Lung microvascular endothelial cell (primary cell): Measurements from ENCODE around the gene ATOSB. TPM values are rescaled to one million over a fixed set of nuclear protein-coding genes. Genes with fewer than 3 reads are reported as not detected.

Source experiments
- DNase-seq, 2 donors: peaks; one replicate each; pipeline versions ENCODE4 v3.0.0 to v3.0.0-alpha.2; 2010; ENCODE audit warnings: low read depth in 2 of 2
- total RNA-seq: library from RNA; depleted of rRNA; stranded (reverse); fragments of >200 nt; gene quantifications from 2 replicates; pipeline ENCODE4 v1.2.1, GENCODE V29; 2014

ATOSB gene
- total RNA-seq, 1 donor from 2014 or later, result 5.6 TPM

DNA sequence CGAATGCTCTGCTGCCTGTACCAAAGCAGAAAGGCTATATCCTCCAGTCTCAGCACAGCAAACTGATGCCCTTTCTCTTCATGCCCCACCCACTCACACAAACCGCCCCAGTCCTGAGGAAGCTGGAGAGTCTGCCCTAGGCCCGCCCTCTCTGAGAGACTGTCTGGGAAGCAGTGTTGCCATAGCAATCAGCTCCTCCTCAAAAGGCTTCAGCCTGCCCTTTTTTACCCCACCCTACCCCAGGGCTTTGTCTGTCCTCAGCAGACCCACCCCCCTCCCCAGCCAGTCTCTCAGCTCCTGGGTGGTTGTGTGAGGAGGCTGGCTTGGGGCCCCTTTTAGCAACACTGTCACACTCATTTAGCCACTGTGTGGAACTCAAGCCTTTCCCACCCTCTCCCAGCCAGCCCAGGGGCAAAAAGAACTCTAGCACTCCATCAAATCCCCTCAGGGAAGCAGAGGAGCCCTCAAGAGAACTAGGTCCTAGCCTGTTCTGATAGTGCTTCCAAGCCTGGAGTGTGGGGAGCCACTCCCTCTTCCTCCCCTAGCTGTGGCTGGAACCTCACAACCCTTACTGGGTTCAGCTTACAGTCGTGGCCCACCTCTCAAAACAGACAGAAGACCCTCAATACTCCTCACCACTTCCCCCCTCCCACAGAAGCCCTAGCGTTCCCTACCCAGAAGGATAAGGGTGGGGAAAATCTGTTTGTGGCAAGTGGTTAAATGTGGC lies 1.4 kb downstream of the ATOSB start:
- peak in 1 of 2 donors; percentile 97 for DNase-seq

DNA sequence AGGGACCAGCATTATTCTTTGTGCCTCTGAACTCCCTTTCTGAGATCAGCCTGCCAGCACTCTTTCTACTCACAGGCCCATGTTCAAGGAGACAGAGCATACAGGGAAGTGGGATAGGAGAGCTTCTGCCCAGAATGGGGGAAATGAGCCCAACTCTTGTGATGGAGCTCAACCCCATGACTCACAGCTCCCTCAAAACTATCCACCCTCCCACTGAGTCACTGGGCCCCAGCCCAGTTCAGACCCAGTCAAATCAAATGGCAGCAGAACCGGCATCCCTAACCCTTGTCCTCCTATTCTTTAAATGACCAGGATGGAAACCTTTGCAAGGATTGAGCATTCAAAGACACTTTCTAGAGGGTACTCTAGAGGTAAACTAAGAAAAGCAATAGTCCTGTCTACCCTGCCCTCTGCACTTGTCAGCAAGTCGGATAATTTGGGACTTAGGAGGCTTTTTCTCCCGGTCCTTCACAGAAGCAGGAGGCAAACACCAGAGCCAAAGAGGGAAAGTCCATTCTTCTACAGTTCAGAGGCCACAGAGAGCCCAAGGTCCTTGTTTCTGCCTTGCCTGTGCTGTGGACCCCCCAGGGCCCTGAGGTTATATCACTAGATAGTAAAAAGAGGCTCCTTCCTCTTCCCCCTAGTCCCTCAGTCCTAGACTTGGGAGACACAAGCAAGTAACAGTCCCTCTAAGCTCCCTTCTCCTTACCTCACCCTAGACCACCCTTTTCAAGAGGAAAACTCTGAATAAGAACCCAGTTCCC lies 3.2 kb downstream of the ATOSB start:
- DNase-seq, result peak; percentile 31 to 68

DNA sequence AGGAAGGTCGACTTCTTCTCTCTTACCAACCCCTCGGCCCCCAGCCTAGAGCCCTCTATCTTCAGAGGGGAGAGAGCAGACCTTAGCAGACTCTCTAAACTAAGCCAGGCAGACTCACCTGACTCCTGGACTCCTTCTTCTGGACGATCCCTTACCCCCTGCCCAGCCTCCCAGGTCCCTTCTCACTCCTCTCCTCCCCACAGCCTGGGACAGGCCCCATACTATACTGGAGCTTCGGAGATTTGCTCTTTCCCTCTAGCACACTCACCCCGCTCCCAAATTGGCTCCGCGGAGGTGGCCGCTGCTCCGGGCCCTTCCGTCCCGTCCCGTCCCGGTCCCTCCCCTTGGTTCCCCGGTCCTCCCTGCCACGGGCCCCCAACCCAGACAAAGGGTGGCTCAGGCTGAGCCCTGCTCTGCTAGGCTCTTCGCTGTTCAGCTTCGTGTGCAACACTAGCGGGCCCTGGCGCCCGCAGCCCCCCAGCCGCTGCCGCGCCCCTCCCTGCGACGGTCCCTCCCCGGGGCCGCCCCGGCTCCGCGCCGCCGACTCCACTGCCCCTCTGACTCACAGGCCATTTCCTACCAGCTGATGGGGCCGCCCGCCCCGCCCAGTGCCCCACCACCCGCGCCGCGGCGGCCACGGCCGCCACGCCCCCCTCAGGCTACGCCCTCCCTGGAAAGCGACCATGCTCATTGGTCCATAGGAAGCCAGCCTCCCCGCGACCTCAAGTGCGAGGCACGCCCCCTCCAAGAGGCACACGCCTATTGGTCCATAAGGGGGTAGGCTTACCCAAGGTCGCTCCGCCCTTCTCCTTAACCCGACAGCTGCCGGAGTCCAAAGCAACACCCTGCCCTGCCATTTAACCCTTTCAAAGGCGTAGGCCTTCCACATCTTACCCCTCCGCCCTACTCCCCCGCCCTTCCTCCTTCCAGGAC lies 4.4 kb downstream of the ATOSB start:
- peak; percentile 99 for DNase-seq

DNA sequence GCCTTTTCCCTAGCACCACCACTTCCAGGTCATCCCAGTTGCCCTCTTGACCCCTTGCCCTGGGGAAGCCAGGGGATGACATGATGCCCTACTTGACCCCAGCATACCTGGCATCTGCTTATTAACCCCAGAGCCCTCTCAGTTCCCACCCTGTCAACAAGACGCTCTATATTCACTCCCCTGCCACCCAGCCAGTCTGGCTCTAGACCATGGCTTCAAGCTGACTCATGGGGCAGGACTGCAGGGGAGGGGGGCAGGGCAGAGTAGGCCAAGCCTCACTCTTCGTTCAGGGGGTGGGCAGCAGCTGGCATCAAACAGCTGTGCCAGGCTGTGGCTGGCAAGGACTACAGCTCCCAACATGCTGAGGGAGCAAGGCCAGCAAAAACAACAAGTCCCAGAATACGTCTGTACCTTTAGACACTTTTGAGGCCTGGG lies 5.3 kb downstream of the ATOSB start:
- DNase-seq, result peak; percentile 55 to 70

DNA sequence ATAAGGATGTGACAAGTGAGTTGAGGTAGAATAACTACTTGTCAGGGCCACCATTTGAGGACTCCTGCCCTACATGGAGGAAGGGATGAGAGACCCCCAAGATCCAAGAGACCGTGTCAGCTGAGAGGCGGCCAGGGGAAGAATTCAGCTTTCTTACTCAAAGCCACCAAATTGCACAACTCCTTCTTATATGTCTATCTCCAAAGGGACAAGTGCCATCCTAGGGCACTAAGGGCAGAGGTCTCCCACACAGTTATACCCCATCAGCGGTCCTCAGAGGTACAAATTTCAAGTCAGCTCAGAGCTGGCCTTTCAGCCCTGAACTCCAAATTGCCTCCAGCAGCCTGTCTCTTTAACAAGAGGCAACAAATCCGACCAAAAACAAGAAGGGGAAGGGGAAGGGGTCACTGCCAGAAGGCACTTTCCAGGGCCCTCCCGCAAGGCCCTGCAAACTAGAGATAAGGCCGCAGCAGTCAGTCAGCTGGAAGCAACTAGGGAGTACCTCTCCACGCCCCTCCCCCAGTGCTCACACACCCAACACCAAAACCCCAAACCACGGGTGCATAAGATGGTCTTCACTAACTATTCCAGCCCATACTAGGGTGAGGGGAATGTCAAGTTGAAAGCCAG lies 6.6 kb downstream of the ATOSB start:
- DNase-seq, result no peak

DNA sequence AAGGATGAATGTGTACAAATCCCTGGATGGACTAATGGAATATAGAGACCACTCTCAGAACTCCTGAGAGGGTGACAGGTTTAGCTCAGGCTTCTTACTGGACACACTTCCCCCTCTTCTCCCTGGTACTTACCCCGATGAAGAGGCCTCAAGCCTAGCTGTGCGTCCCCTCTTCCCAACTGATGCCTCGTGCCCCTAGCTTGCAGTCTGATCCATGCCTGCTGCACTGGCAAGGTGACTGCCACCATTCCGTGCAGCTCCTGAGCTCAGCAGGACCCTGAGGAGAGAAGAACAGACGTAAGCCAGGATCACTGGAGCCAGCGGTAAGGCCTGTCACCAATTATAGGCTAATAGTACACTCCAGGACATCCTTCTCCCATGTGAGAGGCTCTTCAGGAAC lies 7.2 kb downstream of the ATOSB start:
- DNase-seq, result no peak

DNA sequence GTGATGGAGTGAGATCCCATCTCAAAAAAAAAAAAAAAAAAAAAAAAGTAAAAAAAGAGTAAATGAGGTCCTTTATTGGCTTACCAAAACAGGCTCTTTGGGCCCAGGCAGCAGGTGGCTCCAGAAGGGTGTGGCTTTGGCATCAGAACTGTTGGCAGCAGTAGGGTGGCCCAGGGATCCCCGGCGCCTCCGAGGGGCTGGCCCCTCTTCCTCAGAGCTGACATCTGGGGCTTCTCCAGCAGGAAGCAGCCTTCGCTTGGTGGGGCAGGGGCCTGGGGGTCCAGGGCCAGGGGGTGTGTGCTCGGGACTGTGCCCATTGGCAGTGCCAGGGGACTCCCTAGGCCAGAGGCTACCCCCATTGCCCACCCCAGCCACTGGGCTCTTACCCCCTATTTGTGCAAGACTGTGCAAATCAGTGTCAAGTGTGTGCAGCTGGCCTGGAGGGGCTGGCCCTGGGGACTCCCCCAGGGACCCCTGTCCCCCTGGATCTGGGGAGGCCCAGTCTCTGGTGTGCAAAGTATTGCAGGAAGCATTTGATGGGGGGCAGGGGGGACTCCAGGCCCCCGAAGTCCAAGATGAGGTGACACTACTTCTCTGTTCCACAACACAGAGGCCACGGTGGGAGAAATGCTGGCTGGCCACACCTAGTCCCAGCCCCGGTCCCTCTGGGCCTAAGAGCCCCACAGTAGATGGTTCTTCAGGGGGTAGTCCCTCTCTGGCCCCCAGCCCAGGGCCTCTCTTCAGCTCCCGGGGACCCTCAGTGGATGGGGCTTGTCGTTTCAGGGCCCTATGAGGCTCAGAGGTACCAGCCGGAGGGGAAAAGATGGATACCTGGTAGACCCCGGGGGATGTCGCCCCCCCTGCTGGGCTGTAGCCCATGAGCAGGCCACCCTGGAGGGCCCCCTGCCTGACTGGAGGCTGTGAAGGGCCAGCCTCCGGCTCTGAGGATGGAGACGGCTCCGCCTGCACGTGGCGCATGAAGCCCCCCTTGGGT lies 8.1 kb downstream of the ATOSB start:
- no peak for DNase-seq

DNA sequence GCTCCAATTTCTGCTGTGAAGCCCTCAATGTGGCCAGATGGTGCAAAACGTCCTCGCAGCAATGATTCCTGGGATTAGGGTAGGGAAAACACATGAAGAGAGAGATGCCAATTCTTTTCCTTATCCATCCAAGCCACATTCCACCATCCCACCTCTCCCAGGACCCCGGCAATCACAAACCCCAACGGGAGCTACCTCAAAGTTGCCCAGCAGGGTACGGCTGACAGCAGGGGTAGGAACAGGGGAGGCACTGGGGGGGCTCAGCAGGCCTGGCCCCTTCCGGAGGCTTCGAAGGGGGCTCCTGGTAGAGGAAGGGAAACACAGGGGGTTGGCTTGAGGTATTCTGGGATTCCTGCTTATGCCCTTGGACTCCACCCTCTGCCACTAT lies 9.3 kb downstream of the ATOSB start:
- DNase-seq, result no peak

DNA sequence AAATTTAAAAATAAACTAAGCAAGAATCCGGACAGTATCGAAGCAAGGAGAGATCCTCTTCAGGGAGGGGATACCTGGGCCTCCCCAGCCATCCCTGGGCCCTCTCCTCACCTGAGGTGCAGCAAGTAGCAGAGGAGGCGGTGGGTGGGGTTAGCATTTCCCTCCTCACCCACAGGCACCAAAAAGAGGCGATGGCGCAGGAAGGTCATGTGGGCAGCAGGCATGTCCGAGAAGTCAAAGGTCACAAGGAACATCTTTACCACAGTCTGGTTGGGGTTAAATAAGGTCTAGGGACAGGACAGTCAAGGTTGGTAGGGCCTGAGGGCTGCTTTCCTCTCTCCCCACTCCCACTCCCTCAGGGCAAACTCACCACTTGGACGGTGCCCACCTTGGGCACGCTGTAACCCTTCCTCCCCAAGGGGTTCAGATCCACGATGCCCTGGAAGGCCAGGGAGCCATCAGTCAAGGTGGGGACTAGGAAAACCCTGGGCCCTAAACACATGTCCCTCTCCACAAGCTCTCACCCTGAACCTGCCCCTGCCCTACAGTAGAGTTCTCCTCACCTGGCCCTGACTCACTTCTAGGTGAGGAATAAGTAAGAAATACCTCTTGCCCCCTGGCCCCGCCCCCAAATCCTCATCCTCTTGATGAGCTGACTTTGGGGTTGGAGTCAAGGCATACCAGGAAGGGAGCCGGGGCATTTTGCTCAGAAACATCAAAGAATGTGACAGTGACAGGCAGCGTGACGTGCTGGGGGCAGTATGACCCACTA lies 9.9 kb downstream of the ATOSB start:
- no peak for DNase-seq

DNA sequence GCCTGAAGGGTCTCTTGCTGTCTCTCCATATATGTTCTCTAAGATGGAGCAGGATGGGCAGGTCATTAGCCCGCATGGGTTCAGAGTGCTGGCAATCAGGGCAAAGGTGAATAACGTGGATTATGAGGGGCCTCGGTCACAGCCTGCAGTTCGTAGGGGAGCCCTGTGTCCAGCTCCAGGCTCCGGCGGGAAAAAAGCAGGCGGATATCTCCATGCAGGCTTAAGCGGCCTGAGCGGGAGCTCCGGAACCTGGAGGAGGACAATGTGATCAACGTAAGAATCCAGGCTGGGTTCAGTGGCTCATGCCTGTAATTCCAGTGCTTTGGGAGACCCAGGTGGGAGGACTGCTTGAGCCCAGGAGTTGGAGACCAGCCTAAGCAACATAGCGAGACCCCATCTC lies 10.5 kb downstream of the ATOSB start:
- DNase-seq, result no peak

DNA sequence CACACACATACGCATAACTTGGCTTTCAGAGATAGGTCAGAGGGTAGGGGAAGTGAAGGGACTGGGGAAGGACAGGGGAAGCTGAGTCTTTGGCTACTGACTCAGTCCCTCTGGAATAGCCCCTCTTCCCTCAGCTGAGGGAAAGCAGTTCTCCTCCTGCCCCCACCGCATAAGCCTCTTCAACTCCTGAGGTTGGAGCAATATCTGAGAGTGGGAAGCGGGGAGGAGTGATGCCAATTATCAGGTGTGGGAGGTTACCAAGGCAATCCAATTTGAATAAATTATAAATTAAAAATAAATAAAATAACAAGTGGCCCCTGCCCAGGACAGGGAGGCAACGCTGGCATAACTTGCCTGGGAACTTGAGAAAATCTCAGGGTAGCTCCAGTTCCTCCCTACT lies 11.1 kb downstream of the ATOSB start:
- DNase-seq, result no peak

DNA sequence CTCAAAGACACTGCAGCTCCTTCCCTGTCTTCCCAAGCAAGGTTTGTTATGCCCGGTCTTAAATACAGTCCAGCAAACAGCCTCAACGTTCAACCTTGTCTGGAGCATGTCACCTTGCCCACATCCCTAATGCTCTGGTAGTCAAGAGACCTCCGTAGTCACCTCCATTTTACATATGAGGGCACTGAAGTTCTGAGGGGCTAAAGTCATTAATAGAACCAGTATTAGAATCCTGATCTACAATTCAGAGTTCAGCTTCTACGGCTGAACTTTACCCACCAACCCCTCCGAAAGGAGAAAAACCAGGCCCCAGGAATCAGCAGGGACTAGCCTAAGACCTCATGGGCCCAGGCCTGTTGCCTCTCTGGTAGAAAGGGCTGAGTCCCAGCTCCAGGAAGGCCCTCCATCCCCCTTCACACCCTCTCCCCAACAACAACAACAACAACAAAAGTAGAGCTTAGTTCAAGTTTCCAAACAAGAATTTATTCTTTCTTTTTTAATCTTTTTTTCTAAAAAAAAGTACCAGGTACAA lies 11.9 kb downstream of the ATOSB start:
- no peak for DNase-seq

DNA sequence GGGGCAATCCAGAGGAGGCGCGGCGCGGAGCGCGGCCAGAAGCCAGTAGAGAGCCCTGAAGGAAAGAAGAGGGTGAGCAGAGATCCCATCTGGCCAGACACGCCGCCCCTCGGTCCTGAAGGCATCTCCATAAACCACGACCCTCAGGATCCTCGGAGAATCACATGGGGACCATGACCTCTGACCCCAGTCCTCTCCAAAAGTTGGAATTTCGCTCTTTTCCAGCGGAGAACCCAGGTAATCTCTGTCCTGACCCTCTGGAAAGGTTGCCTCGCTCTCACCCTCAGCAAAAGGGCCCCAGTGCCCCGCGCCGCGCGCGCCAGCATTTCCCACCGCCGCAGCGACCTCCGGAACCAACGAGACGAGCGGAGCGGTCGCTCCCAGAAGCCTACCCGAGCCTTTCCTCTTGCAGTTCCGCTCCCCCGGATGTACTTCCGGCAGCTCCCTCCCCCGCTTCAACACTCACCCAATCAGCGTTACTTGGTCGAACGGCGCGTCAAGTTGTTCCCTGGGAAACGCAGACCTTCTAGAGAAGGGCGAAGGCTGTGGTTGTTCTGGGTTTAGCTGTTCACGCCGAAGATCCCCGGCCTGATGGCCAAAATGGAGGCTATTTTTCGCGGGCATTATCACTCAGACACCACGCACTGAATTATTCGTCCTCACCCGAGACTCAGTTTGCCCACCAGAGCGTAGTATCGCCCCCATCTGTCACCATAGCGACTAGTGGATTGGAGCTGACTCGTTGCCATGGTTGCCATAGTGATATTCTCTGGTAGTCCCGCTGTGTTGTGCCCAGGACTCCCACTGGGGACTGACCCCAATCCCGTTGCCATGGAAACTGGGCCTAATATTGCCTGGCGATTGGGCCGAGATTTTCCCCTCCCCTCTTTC lies 12.6 kb downstream of the ATOSB start, which contains the start of gene STOML2:
STOML2 (minus strand) TSS at position 363 of the 891 bp plus-strand sequence; CDS start at position 326, 37 bp downstream.
- peak; percentile 97 to 98 for DNase-seq

DNA sequence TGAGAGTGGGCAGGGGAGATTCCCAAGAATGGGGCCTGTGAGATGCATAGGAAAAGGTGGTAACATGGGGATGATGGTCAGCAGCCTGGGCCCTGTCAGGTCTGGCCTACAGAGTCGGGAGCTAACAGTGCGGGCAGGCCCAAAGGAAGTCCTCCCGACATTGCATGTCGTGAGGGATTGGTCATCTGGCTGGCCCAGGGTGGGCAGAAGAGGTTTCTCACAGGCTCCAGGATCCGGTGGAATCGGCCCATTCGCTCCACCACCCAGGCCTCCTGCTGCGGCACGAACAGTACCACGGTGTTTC lies 13.2 kb downstream of the ATOSB start:
- DNase-seq, result peak; percentile 38 to 40

DNA sequence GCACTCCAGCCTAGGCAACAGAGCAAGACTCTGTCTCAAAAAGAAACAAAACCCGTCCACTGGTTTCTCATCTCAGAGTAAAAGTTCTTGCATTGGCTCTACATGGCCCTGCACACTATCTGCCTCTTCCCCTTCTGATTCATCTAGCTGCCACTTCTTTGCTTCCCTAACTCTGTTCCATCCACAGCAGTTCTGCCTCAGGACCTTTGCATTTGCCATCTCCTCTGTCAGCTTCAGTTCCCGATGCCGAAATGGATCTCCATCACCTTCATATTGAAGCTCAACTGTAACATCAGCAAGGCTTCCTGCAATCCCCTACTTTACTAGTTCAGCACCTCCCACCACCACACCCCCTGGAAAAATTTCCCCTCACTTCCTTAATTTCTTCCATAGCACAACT lies 18.1 kb downstream of the ATOSB start:
- DNase-seq, result no peak

DNA sequence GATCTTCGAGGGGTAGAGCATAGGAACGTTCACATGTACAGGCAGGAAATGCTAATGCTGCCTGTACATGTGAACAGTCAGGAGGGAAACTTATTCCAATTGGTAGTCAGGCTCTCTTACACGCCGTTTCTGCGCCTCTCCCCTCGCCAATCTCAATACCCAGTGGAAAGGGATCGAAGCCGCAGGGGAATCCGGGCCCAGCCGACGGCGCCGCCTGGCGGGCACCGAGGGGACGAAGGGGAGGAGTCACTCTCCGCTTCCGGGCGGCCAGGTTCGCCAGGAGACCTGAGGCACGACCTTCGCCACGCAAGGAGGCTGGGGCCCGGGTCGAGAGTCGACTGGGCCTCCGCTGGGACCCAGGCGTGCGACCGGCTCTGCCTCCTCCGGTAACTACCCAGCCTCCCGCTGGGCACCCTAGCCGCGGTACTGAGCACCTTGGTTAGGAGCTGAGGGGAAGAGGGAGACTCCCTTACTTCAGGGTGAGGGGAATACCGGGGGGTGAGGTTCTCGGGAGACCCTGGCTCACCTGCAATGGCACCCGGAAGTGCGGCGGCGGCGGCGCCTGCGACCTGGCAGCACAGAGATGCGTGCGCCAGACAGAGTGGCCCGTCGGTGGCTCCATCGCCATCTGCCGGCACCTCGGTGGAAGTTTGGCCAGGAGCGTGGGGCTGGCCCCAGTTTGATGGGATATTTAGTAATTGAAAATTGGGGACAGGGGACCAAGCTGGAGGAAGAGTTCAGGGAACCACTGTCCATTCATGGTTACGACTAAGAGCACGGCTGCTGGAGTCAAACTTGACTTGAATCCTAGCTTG lies 19.4 kb downstream of the ATOSB start, which contains the start of gene PIGO:
PIGO (minus strand) TSS at position 557 of the 815 bp plus-strand sequence. CDS start 1,026 bp downstream, outside the sequence.
- peak; percentile 87 to 93 for DNase-seq

DNA sequence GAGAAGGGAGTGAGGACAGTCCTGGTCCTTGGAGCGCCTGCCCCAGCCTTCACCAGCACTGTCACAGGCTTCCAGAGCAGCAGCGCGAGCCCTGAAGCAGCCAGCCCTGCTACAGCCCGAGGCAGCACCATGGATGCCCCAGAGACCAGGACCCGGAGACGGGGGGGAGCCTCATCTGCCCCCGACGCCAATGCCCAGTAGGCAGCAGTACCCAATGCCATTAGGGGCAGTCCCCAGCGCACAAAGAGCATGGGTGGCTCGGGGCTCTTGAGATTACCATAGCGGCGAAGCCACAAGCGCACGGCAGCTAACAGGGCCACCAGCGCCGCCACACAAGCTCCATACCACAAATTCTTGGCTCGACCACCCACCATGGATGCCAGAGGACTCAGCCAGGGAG lies 24.1 kb downstream of the ATOSB start:
- no peak for DNase-seq
